AG09309 (cell line): ENCODE measurements around the gene WDR44.
"Not testable (repeated sequence)": the region's sequence is repeated elsewhere in the genome, so short reads cannot be mapped to it uniquely, and the experiment has no call there.

Experiments
- DNase-seq: peaks from one replicate; pipeline ENCODE4 v3.0.0-alpha.2; 2010; ENCODE audit warnings: low read depth
- H3K4me3 ChIP-seq: 2 replicates; pipeline ENCODE4 v1.5.1; 2011; ENCODE audit warnings: mild to moderate bottlenecking, low read depth, low read length, moderate library complexity; ENCODE audit not compliant: control insufficient read depth
- CTCF ChIP-seq: IDR thresholded peaks from 2 replicates; pipeline ENCODE4 v1.5.1; 2011; ENCODE audit warnings: mild to moderate bottlenecking, low read depth, low read length, inconsistent platforms; ENCODE audit not compliant: insufficient read depth, control insufficient read depth; ENCODE audit errors: missing control alignments

WDR44 gene

GRCh38 chrX:118345464-118346257, at the start of gene WDR44:
Gene WDR44, plus strand, starts transcription at chrX:118346106. Its CDS starts 398 bp downstream, at chrX:118346504.
- DNase-seq = peak; percentile 68
- peak within 1 kb of the TSS; percentile 96 for H3K4me3 ChIP-seq
- TF ChIP-seq CTCF = no peak

GRCh38 chrX:118305827-118306226, 40.1 kb upstream of the WDR44 start:
- not testable (repeated sequence) for DNase-seq, H3K4me3 ChIP-seq

GRCh38 chrX:118315529-118315928, 30.4 kb upstream of the WDR44 start:
- TF ChIP-seq CTCF = no peak
- DNase-seq = no peak
- no peak overlapping the region for H3K4me3 ChIP-seq

GRCh38 chrX:118324588-118324987, 21.3 kb upstream of the WDR44 start:
- no peak for DNase-seq
- TF ChIP-seq CTCF = no peak
- no peak overlapping the region for H3K4me3 ChIP-seq

- no peak overlapping the region for H3K4me3 ChIP-seq
- peak; percentile 33 for TF ChIP-seq CTCF
- no peak for DNase-seq
Observed at GRCh38 chrX:118325453-118325852, 20.5 kb upstream of the WDR44 start.

GRCh38 chrX:118329175-118329574, 16.7 kb upstream of the WDR44 start:
- no peak for TF ChIP-seq CTCF

GRCh38 chrX:118337687-118338086, 8.2 kb upstream of the WDR44 start:
- DNase-seq = no peak
- H3K4me3 ChIP-seq = no peak overlapping the region
- no peak for TF ChIP-seq CTCF

More at GRCh38 chrX:118329175-118329574, 16.7 kb upstream of the WDR44 start:
- no peak overlapping the region for H3K4me3 ChIP-seq
- no peak for DNase-seq
